Liver (tissue), 9 donors: ENCODE results near the gene SGPP2. TPM values are rescaled to one million over a fixed set of nuclear protein-coding genes. Genes with fewer than 3 reads are reported as not detected.

Source experiments
- DNase-seq: peaks from one replicate; pipeline ENCODE4 v3.0.0-alpha.2; 2017; ENCODE audit warnings: low spot score
- H3K27ac ChIP-seq, 2 donors: one replicate each; pipeline ENCODE4 v1.7.0; 2013; ENCODE audit warnings: inconsistent platforms in 2 of 2, low read length in 2 of 2, control low read depth in 1 of 2, low read depth in 1 of 2, mild to moderate bottlenecking in 1 of 2
- H3K27me3 ChIP-seq, 4 donors: one replicate each; pipeline versions ENCODE4 v1.6.1 to v1.7.0; 2013; ENCODE audit warnings: low read length in 3 of 4, inconsistent platforms in 1 of 4, mild to moderate bottlenecking in 1 of 4, moderate library complexity in 1 of 4; ENCODE audit not compliant: control insufficient read depth in 4 of 4, insufficient read depth in 4 of 4
- H3K36me3 ChIP-seq, 4 donors: one replicate each; pipeline versions ENCODE4 v1.6.1 to v1.7.0; 2013; ENCODE audit warnings: low read length in 3 of 4, mild to moderate bottlenecking in 3 of 4, low read depth in 1 of 4, moderate library complexity in 1 of 4; ENCODE audit not compliant: control insufficient read depth in 4 of 4, insufficient read depth in 3 of 4
- H3K4me1 ChIP-seq, 4 donors: one replicate each; pipeline versions ENCODE4 v1.6.1 to v1.7.0; 2013; ENCODE audit warnings: low read length in 3 of 4, mild to moderate bottlenecking in 3 of 4, moderate library complexity in 1 of 4; ENCODE audit not compliant: control insufficient read depth in 4 of 4, insufficient read depth in 4 of 4
- H3K4me3 ChIP-seq, 3 donors: one replicate each; pipeline versions ENCODE4 v1.6.1 to v1.7.0; 2013; ENCODE audit warnings: low read length in 3 of 3, control low read depth in 1 of 3, low read depth in 1 of 3, mild to moderate bottlenecking in 1 of 3
- H3K9ac ChIP-seq, 2 donors: one replicate each; pipeline ENCODE4 v1.7.0; 2013; ENCODE audit warnings: low read length in 2 of 2, mild to moderate bottlenecking in 2 of 2, moderate library complexity in 2 of 2, control low read depth in 1 of 2, low read depth in 1 of 2
- H3K9me3 ChIP-seq, 4 donors: one replicate each; pipeline versions ENCODE4 v1.6.1 to v1.7.0; 2013; ENCODE audit warnings: low read length in 3 of 4; ENCODE audit not compliant: control insufficient read depth in 4 of 4
- CTCF ChIP-seq: fragments of 150-350 bp; IDR thresholded peaks from 2 replicates; pipeline ENCODE4 v1.5.1; 2017; ENCODE audit warnings: improper control_type of control experiment, low read depth, low read length; ENCODE audit not compliant: missing input control
- EGR1 ChIP-seq, 2 donors: IDR thresholded peaks; 2 replicates each; pipeline ENCODE4 v1.6.1; 2016 to 2018; ENCODE audit warnings: antibody characterized with exemption in 2 of 2, low read depth in 2 of 2
- FOXA1 ChIP-seq: IDR thresholded peaks from 2 replicates; pipeline ENCODE4 v1.6.1; 2016; ENCODE audit warnings: antibody characterized with exemption
- FOXA2 ChIP-seq: IDR thresholded peaks from 2 replicates; pipeline ENCODE4 v1.6.1; 2016; ENCODE audit warnings: antibody characterized with exemption
- GABPA ChIP-seq, 2 donors: IDR thresholded peaks in 1 of 2; conservative IDR thresholded peaks in 1 of 2; 2 replicates each; pipeline ENCODE4 v1.6.1; 2016; ENCODE audit warnings: antibody characterized with exemption in 2 of 2, mild to moderate bottlenecking in 1 of 2, moderate library complexity in 1 of 2
- HNF4G ChIP-seq: IDR thresholded peaks from 2 replicates; pipeline ENCODE4 v1.6.1; 2016; ENCODE audit warnings: antibody characterized with exemption
- JUND ChIP-seq, 2 donors: IDR thresholded peaks; 2 replicates each; pipeline ENCODE4 v1.6.1; 2016; ENCODE audit warnings: antibody characterized with exemption in 2 of 2
- NR2F2 ChIP-seq: IDR thresholded peaks from 2 replicates; pipeline ENCODE4 v1.6.1; 2016; ENCODE audit warnings: antibody characterized with exemption
- REST ChIP-seq: IDR thresholded peaks from 2 replicates; pipeline ENCODE4 v1.6.1; 2016; ENCODE audit warnings: antibody characterized with exemption, mild to moderate bottlenecking
- RXRA ChIP-seq, 2 donors: IDR thresholded peaks; 2 replicates each; pipeline ENCODE4 v1.6.1; 2017 to 2018; ENCODE audit warnings: antibody characterized with exemption in 2 of 2, mild to moderate bottlenecking in 1 of 2
- SP1 ChIP-seq: IDR thresholded peaks from 2 replicates; pipeline ENCODE4 v1.6.1; 2018; ENCODE audit warnings: antibody characterized with exemption, mild to moderate bottlenecking
- TAF1 ChIP-seq: conservative IDR thresholded peaks from 2 replicates; pipeline ENCODE4 v1.6.1; 2016; ENCODE audit warnings: antibody characterized with exemption, mild to moderate bottlenecking
- YY1 ChIP-seq: IDR thresholded peaks from 2 replicates; pipeline ENCODE4 v1.6.1; 2016; ENCODE audit warnings: antibody characterized with exemption, mild to moderate bottlenecking
- WGBS: extraction: QIAGEN DNeasy Blood & Tissue Kit; methylation state at CpG from one replicate; pipeline ENCODE4 v1.1.7; 2013; 5-methylcytosine and 5-hydroxymethylcytosine counted together
- polyA plus RNA-seq, 2 donors: library from polyadenylated mRNA; stranded (reverse) in 1 of 2; unstranded in 1 of 2; fragments of 200-250 nt in 1 of 2; fragments of >200 nt in 1 of 2; fragmentation: Nextera tagmentation in 1 of 2; extraction: Ambion mirVana in 1 of 2; gene quantifications; one replicate each; pipeline versions ENCODE4 v1.2.1 to v1.2.3, GENCODE V29; 2013 to 2015
- total RNA-seq, 2 donors: library from RNA; depleted of rRNA; stranded (reverse); fragments of >200 nt; gene quantifications; one replicate each; pipeline ENCODE4 v1.2.3, GENCODE V29; 2014
- donor health status: healthy.
- donor health status: healthy.
- donor health status: healthy.
- donor health status: healthy.
- donor health status: healthy.

Gene SGPP2
- total and polyA plus RNA-seq, 4 donors = 0.16 to 0.33 (median 0.31) TPM; not detected in 1

- no peaks in the 10 kb centered on the region for H3K36me3 ChIP-seq
- no peaks in the 10 kb centered on the region for H3K9me3 ChIP-seq
- H3K27ac ChIP-seq = no peak overlapping the region
- DNase-seq = no peak
- H3K4me3 ChIP-seq = no peak overlapping the region
- WGBS = 41% methylated on average over 1 of the region's 1 CpG
- H3K4me1 ChIP-seq = no peaks in the 10 kb centered on the region
- H3K27me3 ChIP-seq = no peaks in the 10 kb centered on the region
- H3K9ac ChIP-seq = no peak overlapping the region
- no peak for TF ChIP-seq TAF1
- TF ChIP-seq FOXA2 = no peak
Observed at GRCh38 chr2:222522082-222522481, 97.7 kb downstream of the SGPP2 start.

GRCh38 chr2:222523783-222524544, 99.6 kb downstream of the SGPP2 start:
- 79% methylated on average over 4 of the region's 4 CpGs for WGBS

GRCh38 chr2:222525811-222526210, 101.5 kb downstream of the SGPP2 start:
- H3K4me1 ChIP-seq = no peaks in the 10 kb centered on the region
- WGBS = 85% methylated on average over 5 of the region's 5 CpGs
- H3K27me3 ChIP-seq = no peaks in the 10 kb centered on the region
- H3K36me3 ChIP-seq = no peaks in the 10 kb centered on the region
- no peaks in the 10 kb centered on the region for H3K9me3 ChIP-seq
- no peak overlapping the region for H3K9ac ChIP-seq
- DNase-seq = no peak
- no peak overlapping the region for H3K27ac ChIP-seq
- no peak overlapping the region for H3K4me3 ChIP-seq
- TF ChIP-seq REST (no peak), TAF1 (no peak), JUND (IDR thresholded peaks at IDR 0.05) (no peak), YY1 (no peak), SP1 (no peak), NR2F2 (no peak), FOXA1 (no peak), EGR1 (IDR thresholded peaks at IDR 0.05; ENCODE audit: low read depth in 2 of 2) (no peak), HNF4G (no peak), CTCF (no peak), GABPA (IDR thresholded peaks at IDR 0.05 in 1 of 2, conservative IDR thresholded peaks at IDR 0.05 in 1 of 2) (no peak), RXRA (IDR thresholded peaks at IDR 0.05) (no peak), FOXA2 (no peak)

More at GRCh38 chr2:222523783-222524544, 99.6 kb downstream of the SGPP2 start:
- Histone ChIP-seq H3K4me3 (no peak overlapping the region), H3K27me3 (no peaks in the 10 kb centered on the region), H3K9ac (no peak overlapping the region), H3K36me3 (no peaks in the 10 kb centered on the region), H3K9me3 (no peaks in the 10 kb centered on the region), H3K27ac (no peak overlapping the region), H3K4me1 (no peaks in the 10 kb centered on the region)
- DNase-seq = no peak
- TF ChIP-seq GABPA (IDR thresholded peaks at IDR 0.05 in 1 of 2, conservative IDR thresholded peaks at IDR 0.05 in 1 of 2) (no peak), YY1 (no peak), REST (no peak)
